Renal pelvis (tissue), 4 donors: ENCODE results near the gene ALK. TPM values are rescaled to one million over a fixed set of nuclear protein-coding genes. Genes with fewer than 3 reads are reported as not detected.
A peak's percentile ranks its signal among the peaks of the same experiment; 100 is the strongest.

Experiments
- DNase-seq: peaks from one replicate; pipeline ENCODE4 v3.0.0-alpha.2; 2013
- polyA plus RNA-seq, 3 donors: library from polyadenylated mRNA; unstranded; fragments of 120-200 nt; gene quantifications; one replicate each; pipeline ENCODE4 v1.2.1, GENCODE V29; 2013; ENCODE audit not compliant: insufficient read length in 3 of 3

ALK gene
- polyA plus RNA-seq, 3 donors: 0.22 to 0.55 (median 0.36) TPM

- DNase-seq: no peak
Observed at GRCh38 chr2:29322011-29322410, 599.4 kb downstream of the ALK start.

GRCh38 chr2:29317801-29318485 lies 603.4 kb downstream of the ALK start:
- DNase-seq: no peak

GRCh38 chr2:29317077-29317517 lies 604.3 kb downstream of the ALK start:
- DNase-seq: no peak

GRCh38 chr2:29314816-29315571 lies 606.4 kb downstream of the ALK start:
- no peak for DNase-seq

- DNase-seq: no peak
Observed at GRCh38 chr2:29311458-29311857, 609.9 kb downstream of the ALK start.

GRCh38 chr2:29310650-29311348 lies 610.6 kb downstream of the ALK start:
- peak; percentile 83 for DNase-seq

GRCh38 chr2:29309090-29310029 lies 612.0 kb downstream of the ALK start:
- peak; percentile 60 for DNase-seq

GRCh38 chr2:29308366-29308765 lies 613.0 kb downstream of the ALK start:
- no peak for DNase-seq

GRCh38 chr2:29307519-29307918 lies 613.9 kb downstream of the ALK start:
- DNase-seq: no peak

GRCh38 chr2:29305762-29306161 lies 615.6 kb downstream of the ALK start:
- no peak for DNase-seq

GRCh38 chr2:29304399-29305060 lies 616.9 kb downstream of the ALK start:
- DNase-seq: no peak

- DNase-seq: no peak
Observed at GRCh38 chr2:29296585-29296984, 624.8 kb downstream of the ALK start.

- no peak for DNase-seq
Observed at GRCh38 chr2:29295845-29296244, 625.5 kb downstream of the ALK start.

- peak; percentile 70 for DNase-seq
Observed at GRCh38 chr2:29293830-29294438, 627.5 kb downstream of the ALK start.

GRCh38 chr2:29290293-29291047 lies 630.9 kb downstream of the ALK start:
- no peak for DNase-seq

- no peak for DNase-seq
Observed at GRCh38 chr2:29284671-29285070, 636.7 kb downstream of the ALK start.

- DNase-seq: no peak
Observed at GRCh38 chr2:29281916-29282247, 639.5 kb downstream of the ALK start.

GRCh38 chr2:29281086-29281915 lies 640.1 kb downstream of the ALK start:
- no peak for DNase-seq

- DNase-seq: no peak
Observed at GRCh38 chr2:29278966-29279365, 642.4 kb downstream of the ALK start.
